Measurements from ENCODE around the gene COX5B.
"Not testable (repeated sequence)": the region's sequence is repeated elsewhere in the genome, so short reads cannot be mapped to it uniquely, and the experiment has no call there.

Gene COX5B

DNA sequence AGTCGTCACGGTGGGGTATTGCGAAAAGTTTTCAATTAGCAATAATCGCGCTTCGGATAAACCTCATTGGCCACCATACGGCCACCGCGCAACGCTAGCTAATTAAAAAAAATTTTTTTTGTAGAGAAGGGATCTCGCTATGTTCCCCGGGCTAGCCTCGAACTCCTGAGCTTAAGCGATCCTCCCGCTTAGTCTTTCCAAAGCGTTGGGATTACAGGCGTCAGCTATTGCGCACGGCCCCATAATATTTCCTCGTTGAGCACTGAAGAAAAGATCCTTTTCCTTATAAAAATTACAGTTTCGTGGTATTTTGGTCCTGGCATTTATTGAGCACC, 18.7 kb downstream of the COX5B start:
- in situ Hi-C loops (cut with MboI; ENCODE audit: low pct_unique_long_range_greater_than_20kb, low sequenced_read_pairs) = no loop called here

GRCh38 chr2:97669448-97669847, 23.6 kb downstream of the COX5B start, which contains the start of gene C2orf92:
Gene C2orf92 (plus strand): TSS chr2:97669713. CDS start chr2:97669789, 76 bp downstream.
- in situ Hi-C loops (cut with MboI; ENCODE audit: low pct_unique_long_range_greater_than_20kb, low sequenced_read_pairs) = no loop called here
- no peak for DNase-seq

More for the DNA sequence above, 18.7 kb downstream of the COX5B start:
- DNase-seq = no peak

- in situ Hi-C loops (cut with MboI; ENCODE audit: low pct_unique_long_range_greater_than_20kb, low sequenced_read_pairs) = no loop called here
- DNase-seq = no peak
These were observed 24.6 kb downstream of the COX5B start for GRCh38 chr2:97670471-97670870.

GRCh38 chr2:97671526-97671925, 25.7 kb downstream of the COX5B start:
- DNase-seq = no peak
- in situ Hi-C loops (cut with MboI; ENCODE audit: low pct_unique_long_range_greater_than_20kb, low sequenced_read_pairs) = no loop called here

DNA sequence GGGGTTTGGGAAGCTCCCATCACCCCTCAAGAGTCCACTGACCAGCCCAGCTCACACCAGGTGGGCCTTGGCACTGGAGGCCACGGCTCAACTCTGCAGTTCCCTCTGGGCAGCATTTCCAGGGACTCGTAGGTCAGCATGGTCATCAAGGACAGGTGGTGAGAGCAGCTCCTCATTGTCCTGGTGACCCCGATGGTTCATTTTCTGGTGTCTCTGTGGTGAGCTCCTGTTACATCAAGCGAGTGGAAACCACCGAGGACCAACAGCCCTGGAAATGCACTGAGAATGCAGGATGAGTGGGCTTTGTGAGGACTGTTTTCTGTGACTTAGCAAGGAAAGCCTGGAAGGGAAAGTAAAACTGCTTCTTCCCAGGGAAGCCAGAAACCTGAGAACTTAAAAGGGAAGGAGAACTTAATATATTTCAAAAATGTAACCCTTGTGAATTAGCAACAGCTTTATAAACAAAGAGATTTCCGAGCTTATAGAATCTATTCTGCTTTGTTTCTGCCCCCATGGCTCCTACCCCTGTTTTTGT, 26.8 kb downstream of the COX5B start:
- DNase-seq; in situ Hi-C loops (cut with MboI; ENCODE audit: low pct_unique_long_range_greater_than_20kb, low sequenced_read_pairs): not testable (repeated sequence)

DNA sequence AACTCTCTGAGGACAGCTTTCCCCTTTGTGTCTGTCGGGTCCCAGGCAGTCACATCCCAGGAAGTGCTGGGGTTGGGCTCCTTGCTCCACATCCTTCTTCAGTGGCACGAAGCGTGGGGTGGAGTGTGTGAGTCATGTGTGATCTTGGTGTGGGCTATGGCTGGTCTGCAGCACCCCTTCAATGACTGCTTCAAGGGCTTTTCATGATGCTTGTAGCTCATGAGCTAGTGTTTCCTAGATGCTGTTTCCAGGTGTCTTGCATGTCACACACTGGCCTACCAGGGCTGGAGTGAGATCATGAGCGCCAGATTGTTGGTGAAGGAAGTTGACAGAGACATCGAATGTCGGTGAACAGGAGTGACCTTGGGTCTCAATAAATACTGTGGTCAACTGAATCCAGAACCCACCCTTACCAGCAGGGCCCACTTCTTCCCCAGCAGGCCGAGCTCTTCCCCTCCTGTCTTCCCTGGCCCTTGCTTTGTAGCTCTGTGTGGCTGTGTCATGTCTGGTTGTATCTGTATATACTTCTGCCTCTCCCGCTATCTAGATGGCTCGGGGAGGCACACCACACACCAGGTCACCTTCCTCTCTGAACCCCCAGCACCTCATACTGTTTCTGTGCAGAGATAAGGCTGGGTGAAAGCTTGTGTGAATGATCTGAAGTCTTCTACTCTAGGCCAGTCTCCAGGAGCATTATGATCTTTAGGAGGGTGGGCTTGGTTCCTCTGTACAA, 27.5 kb downstream of the COX5B start:
- in situ Hi-C loops (cut with MboI; ENCODE audit: low pct_unique_long_range_greater_than_20kb, low sequenced_read_pairs) = no loop called here
- DNase-seq = no peak

DNA sequence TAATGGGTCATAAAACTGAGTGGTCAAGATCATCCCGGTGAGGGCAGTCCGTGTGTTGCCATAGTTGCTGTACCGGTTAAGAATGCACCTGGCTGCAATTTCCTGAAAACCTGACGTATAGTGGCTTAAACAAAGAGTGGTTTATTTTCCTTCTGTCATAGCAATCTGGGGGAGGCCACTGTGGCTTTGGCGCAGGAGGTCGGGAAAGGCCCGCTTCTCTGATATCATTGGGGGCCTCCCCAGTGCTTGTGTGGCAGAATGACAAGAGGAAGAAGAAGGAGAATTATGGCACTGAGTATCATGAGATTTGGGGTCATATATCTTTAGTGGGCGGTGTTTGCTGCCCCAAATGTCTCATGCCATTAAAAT, 28.0 kb downstream of the COX5B start:
- DNase-seq = peak; percentile 32
- in situ Hi-C loops (cut with MboI; ENCODE audit: low pct_unique_long_range_greater_than_20kb, low sequenced_read_pairs) = no loop called here

DNA sequence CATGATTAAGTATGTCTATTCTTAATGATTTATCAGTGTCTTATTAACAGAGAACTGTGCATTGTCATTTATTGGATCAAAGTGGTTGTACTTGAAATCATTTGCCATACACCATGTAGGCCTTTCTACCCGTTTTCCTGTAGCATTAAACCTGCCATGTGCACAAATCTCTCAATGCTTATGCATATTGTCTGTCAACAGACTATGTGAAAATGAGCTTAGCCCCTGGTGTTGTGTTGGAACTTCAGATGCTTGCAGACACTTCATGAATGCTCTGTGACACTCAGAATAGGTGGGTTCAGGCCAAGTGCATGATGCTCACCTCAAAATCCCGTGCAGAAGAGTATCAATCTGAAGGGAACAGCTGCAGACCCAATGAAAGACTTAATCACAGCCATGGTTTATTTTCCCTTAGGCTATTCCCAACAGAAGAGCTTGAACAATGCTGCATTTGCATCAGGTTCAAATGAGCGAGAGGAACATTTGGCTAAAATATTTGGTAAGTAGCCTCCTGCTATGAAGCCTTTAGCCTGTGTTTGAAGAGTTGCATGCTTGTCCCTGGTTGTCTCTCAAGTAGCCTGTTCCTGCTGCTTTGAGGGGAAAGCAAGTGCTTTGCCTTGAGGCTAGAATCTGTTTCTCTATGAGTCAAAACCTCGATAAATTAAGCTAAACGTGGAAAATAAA, 29.7 kb downstream of the COX5B start:
- in situ Hi-C loops (cut with MboI; ENCODE audit: low pct_unique_long_range_greater_than_20kb, low sequenced_read_pairs) = no loop called here
- no peak for DNase-seq

- in situ Hi-C loops (cut with MboI; ENCODE audit: low pct_unique_long_range_greater_than_20kb, low sequenced_read_pairs) = no loop called here
- no peak for DNase-seq
These were observed 30.8 kb downstream of the COX5B start for GRCh38 chr2:97676620-97677019.

- no peak for DNase-seq
- in situ Hi-C loops (cut with MboI; ENCODE audit: low pct_unique_long_range_greater_than_20kb, low sequenced_read_pairs) = no loop called here
These were observed 31.6 kb downstream of the COX5B start for GRCh38 chr2:97677480-97677879.

GRCh38 chr2:97678298-97678697, 32.4 kb downstream of the COX5B start:
- in situ Hi-C loops (cut with MboI; ENCODE audit: low pct_unique_long_range_greater_than_20kb, low sequenced_read_pairs) = no loop called here
- no peak for DNase-seq

GRCh38 chr2:97687235-97687634, 41.4 kb downstream of the COX5B start:
- DNase-seq; in situ Hi-C loops (cut with MboI; ENCODE audit: low pct_unique_long_range_greater_than_20kb, low sequenced_read_pairs): not testable (repeated sequence)

- no peak for DNase-seq
- in situ Hi-C loops (cut with MboI; ENCODE audit: low pct_unique_long_range_greater_than_20kb, low sequenced_read_pairs) = no loop called here
These were observed 42.4 kb downstream of the COX5B start for GRCh38 chr2:97688062-97688827.

DNA sequence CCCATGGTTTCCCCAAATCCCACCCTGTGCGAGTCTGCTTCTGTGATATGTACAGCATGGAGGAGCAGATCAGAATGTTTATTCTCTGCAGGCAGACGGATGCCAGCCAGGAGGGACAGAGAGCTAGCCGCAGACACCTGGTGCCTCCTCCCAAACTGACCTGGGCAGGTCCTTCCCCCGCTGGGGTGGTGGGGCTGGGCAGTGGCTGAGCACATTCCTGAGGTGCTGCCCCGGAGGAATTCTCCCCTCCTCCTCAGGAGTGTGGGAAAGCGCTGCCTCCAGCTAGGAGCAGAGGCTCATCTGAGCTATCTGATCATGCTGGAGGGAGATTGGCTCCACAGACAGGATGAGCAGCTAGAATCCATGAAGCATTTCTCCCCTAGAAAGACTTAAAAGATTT, 45.3 kb downstream of the COX5B start:
- no peak for DNase-seq
- in situ Hi-C loops (cut with MboI; ENCODE audit: low pct_unique_long_range_greater_than_20kb, low sequenced_read_pairs) = no loop called here

DNA sequence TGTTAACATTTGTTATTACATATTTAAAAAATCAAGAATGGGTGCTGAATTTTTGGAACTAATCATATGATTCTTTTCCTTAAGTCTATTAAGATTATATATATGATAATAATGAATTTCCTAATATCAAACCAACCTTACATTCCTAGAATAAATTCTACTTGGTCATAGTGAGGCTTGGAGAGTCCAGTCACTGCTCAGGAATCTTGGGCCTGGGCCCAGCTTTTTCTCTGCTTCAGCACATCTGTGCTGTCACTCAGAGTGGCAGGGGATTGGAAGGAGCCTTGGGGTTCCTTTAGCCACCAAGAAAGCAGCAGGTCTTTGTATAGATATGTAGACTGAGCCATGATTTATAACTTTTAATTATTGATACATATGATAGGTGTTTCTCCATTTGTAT, 47.6 kb downstream of the COX5B start:
- in situ Hi-C loops (cut with MboI; ENCODE audit: low pct_unique_long_range_greater_than_20kb, low sequenced_read_pairs) = no loop called here

DNA sequence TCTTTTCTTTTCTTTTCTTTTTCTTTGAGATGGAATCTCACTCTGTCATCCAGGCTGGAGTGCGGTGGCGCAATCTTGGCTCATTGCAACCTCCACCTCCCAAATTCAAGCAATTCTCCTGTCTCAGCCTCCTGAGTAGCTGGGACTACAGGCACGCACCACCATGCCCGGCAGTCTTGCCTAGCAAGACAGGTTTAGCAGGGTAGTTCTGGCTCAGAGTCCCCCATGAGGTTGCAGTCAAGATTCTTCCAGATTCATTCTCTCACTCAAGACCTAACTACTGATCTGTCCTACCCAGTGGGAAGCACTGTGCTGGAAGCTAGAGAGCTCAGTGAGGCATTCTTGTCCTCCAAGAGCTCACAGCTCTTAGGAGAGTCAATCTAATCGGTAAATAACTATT, 49.9 kb downstream of the COX5B start:
- in situ Hi-C loops (cut with MboI; ENCODE audit: low pct_unique_long_range_greater_than_20kb, low sequenced_read_pairs) = no loop called here
- no peak for DNase-seq

More for the DNA sequence above, 47.6 kb downstream of the COX5B start:
- DNase-seq = no peak

GRCh38 chr2:97697252-97698235, 51.7 kb downstream of the COX5B start:
- in situ Hi-C loops (cut with MboI; ENCODE audit: low pct_unique_long_range_greater_than_20kb, low sequenced_read_pairs) = no loop called here
- peak; percentile 88 for DNase-seq
